K562 (cell line): ENCODE measurements around the gene C11orf52. TPM values are rescaled to one million over a fixed set of nuclear protein-coding genes. Genes with fewer than 3 reads are reported as not detected.

Experiments used
- ATAC-seq: fragments of 200-7000 bp; cut with Tn5 transposase; 3 replicates; pipeline ENCODE4 v1.9.1; 2020; ENCODE audit warnings: moderate library complexity
- BruUV-seq: library from RNA; stranded (reverse); fragments of 400-500 nt; replicated peaks from 2 replicates; lab custom pipeline; 2021; lab: Mats Ljungman, UMichigan
- CTCF ChIA-PET: fragments of 300-600 bp; formaldehyde crosslinking; extraction: SDS; loops from one replicate; lab custom pipeline; 2021; ENCODE audit warnings: low intra/inter-chr PET ratio; lab: Yijun Ruan, JAX
- POLR2A ChIA-PET: fragments of 300-600, 350-650 bp; sonication (Branson Sonifier 250); formaldehyde crosslinking; extraction: SDS; loops from one replicate; lab custom pipeline; 2021; ENCODE audit warnings: antibody characterized with exemption, inconsistent platforms; lab: Yijun Ruan, JAX
- DNase-seq, 4 experiments: peaks; one replicate each; pipeline versions ENCODE4 v3.0.0 to v3.0.0-alpha.2; 2011 to 2018; ENCODE audit warnings: low spot score in 3 of 4, mixed read lengths in 3 of 4; ENCODE audit errors: extremely low read depth in 1 of 4
- FAIRE-seq: peaks from 2 replicates; lab custom pipeline; 2011; peaks lifted over from hg19 to GRCh38; lab: Jason Lieb, UNC
- H2AFZ ChIP-seq: 2 replicates; pipeline ENCODE4 v1.6.0; 2011; ENCODE audit warnings: low read depth, low read length, control low read depth, inconsistent platforms
- H3K27ac ChIP-seq: fragments of 200-600 bp; 3 replicates; pipeline ENCODE4 v1.8.0; 2011; ENCODE audit warnings: low read depth, mild to moderate bottlenecking, control low read depth, inconsistent platforms, low read length, moderate library complexity, mixed read lengths; ENCODE audit errors: extremely low read depth
- H3K27me3 ChIP-seq, 2 experiments: fragments of 300-600 bp in 1 of 2; 2 replicates in 1 of 2; 3 replicates in 1 of 2; pipeline versions ENCODE4 v1.6.0 to v1.8.0; 2011; ENCODE audit warnings: inconsistent platforms in 2 of 2, low read length in 2 of 2, mild to moderate bottlenecking in 1 of 2, mixed read lengths in 1 of 2, moderate library complexity in 1 of 2; ENCODE audit not compliant: control insufficient read depth in 2 of 2, insufficient read depth in 2 of 2
- H3K36me3 ChIP-seq: fragments of 300-600 bp; 3 replicates; pipeline ENCODE4 v1.8.0; 2011; ENCODE audit warnings: mild to moderate bottlenecking, low read length, inconsistent platforms; ENCODE audit not compliant: control insufficient read depth, insufficient read depth
- H3K4me1 ChIP-seq, 2 experiments: fragments of 200-600 bp in 1 of 2; replicated peaks in 1 of 2; 2 replicates in 1 of 2; 3 replicates in 1 of 2; pipeline versions ENCODE4 v1.5.1 to v1.8.0; 2011; ENCODE audit warnings: inconsistent platforms in 2 of 2, low read length in 2 of 2, mild to moderate bottlenecking in 1 of 2, mixed read lengths in 1 of 2, moderate library complexity in 1 of 2; ENCODE audit not compliant: control insufficient read depth in 2 of 2, insufficient read depth in 2 of 2
- H3K4me2 ChIP-seq: 2 replicates; pipeline ENCODE4 v1.6.1; 2011; ENCODE audit warnings: low read length, control low read depth, inconsistent platforms, mixed read lengths; ENCODE audit not compliant: insufficient read depth
- H3K4me3 ChIP-seq: fragments of 200-600 bp; sonication (generic), shearing (Covaris generic); 2 replicates; pipeline ENCODE4 v1.5.1; 2016; ENCODE audit warnings: control low read depth, inconsistent platforms
- H3K79me2 ChIP-seq: fragments of 200-600 bp; 3 replicates; pipeline ENCODE4 v1.8.0; 2011; ENCODE audit warnings: low read length, inconsistent platforms; ENCODE audit not compliant: control insufficient read depth, insufficient read depth
- H3K9ac ChIP-seq, 2 experiments: 2 replicates each; pipeline versions ENCODE4 v1.6.0 to v1.6.1; 2011; ENCODE audit warnings: low read depth in 2 of 2, low read length in 2 of 2, control low read depth in 1 of 2, inconsistent platforms in 1 of 2, mild to moderate bottlenecking in 1 of 2, mixed read lengths in 1 of 2; ENCODE audit not compliant: insufficient read depth in 1 of 2
- H3K9me1 ChIP-seq: one replicate; pipeline ENCODE4 v1.6.0; 2011; ENCODE audit warnings: inconsistent platforms, mild to moderate bottlenecking, low read length, moderate library complexity; ENCODE audit not compliant: control insufficient read depth, insufficient read depth
- H3K9me3 ChIP-seq: replicated peaks from 2 replicates; pipeline ENCODE4 v1.5.1; 2011; ENCODE audit warnings: low read depth, low read length, inconsistent platforms; ENCODE audit not compliant: control insufficient read depth, insufficient read depth
- H4K20me1 ChIP-seq: replicated peaks from 2 replicates; pipeline ENCODE4 v1.6.1; 2011; ENCODE audit warnings: low read length, inconsistent platforms, mixed read lengths; ENCODE audit not compliant: control insufficient read depth, insufficient read depth
- CTBP1 ChIP-seq: fragments of 450-650 bp; IDR thresholded peaks from 2 replicates; pipeline ENCODE4 v1.6.1; 2016; ENCODE audit warnings: borderline replicate concordance
- LCOR ChIP-seq: sonication (generic); formaldehyde crosslinking; IDR thresholded peaks from 2 replicates; pipeline ENCODE4 v1.8.0; 2022; ENCODE audit warnings: mild to moderate bottlenecking, missing genetic modification reagents
- MCM5 ChIP-seq: fragments of 450-650 bp; IDR thresholded peaks from 2 replicates; pipeline ENCODE4 v1.6.1; 2016; ENCODE audit warnings: low read depth
- MCM7 ChIP-seq, 2 experiments: fragments of 450-650 bp; IDR thresholded peaks; 2 replicates each; pipeline ENCODE4 v1.6.1; 2016 to 2018
- SETDB1 ChIP-seq: IDR thresholded peaks from one replicate; pipeline ENCODE4 v1.6.1; 2012; ENCODE audit warnings: low read length, control low read depth, inconsistent platforms
- SIN3A ChIP-seq, 2 experiments: fragments of 150-350 bp in 1 of 2; IDR thresholded peaks; 2 replicates each; pipeline ENCODE4 v1.6.1; 2011 to 2016; ENCODE audit warnings: borderline replicate concordance in 2 of 2, low read depth in 2 of 2, low read length in 2 of 2, mild to moderate bottlenecking in 2 of 2, moderate library complexity in 2 of 2; ENCODE audit not compliant: control insufficient read depth in 1 of 2
- ZNF384 ChIP-seq: IDR thresholded peaks from 2 replicates; pipeline ENCODE4 v1.6.1; 2012; ENCODE audit warnings: low read depth, low read length, improper control_type of control experiment
- ZNF707 ChIP-seq: fragments of 250-450 bp; sonication (Bioruptor Pico); conservative IDR thresholded peaks from 2 replicates; pipeline ENCODE4 v1.8.0; 2022; ENCODE audit warnings: inconsistent platforms, mild to moderate bottlenecking, moderate library complexity
- ZZZ3 ChIP-seq: fragments of 450-650 bp; IDR thresholded peaks from 2 replicates; pipeline ENCODE4 v1.6.1; 2016; ENCODE audit warnings: antibody characterized with exemption, mild to moderate bottlenecking, moderate library complexity
- WGBS: fragments of 100-300 bp; shearing (Covaris generic); methylation state at CpG from one replicate; pipeline ENCODE4 v1.1.6; 2016; ENCODE audit warnings: low coverage, mixed read lengths; ENCODE audit not compliant: insufficient coverage; ENCODE audit errors: missing lambda C conversion rate; 5-methylcytosine and 5-hydroxymethylcytosine counted together
- in situ Hi-C: fragments of 300-500 bp; cut with MboI; formaldehyde crosslinking; loops from 4 replicates; pipeline ENCODE4 v1.15.0; 2018; ENCODE audit warnings: inconsistent platforms, mixed read lengths
- intact Hi-C: fragments of 100-400 bp; cut with micrococcal nuclease; formaldehyde crosslinking; loops from 2 replicates; pipeline ENCODE4 v1.14.2; 2022
- polyA plus RNA-seq, 8 experiments: library from polyadenylated mRNA; depleted of rRNA in 4 of 8; stranded (reverse) in 5 of 8; unstranded in 3 of 8; fragments of >200 nt; fragmentation: Nextera tagmentation in 2 of 8; fragmentation: Illumina TruSeq in 1 of 8; extraction: Ambion mirVana in 2 of 8; extraction: Trizol in 1 of 8; gene quantifications; 2 replicates each; pipeline versions ENCODE4 v1.2.1 to v1.2.3, GENCODE V29; 2011 to 2014; ENCODE audit warnings: inconsistent platforms in 1 of 8, missing spikeins in 1 of 8
- total RNA-seq, 7 experiments: library from RNA; depleted of rRNA in 6 of 7; stranded (reverse); fragments of >200 nt in 6 of 7; fragmentation: Illumina TruSeq in 2 of 7; extraction: Trizol in 2 of 7; gene quantifications; 2 replicates each; pipeline versions ENCODE4 v1.2.1 to v1.2.3, GENCODE V29; 2011 to 2021; ENCODE audit warnings: low replicate concordance in 1 of 7

Gene C11orf52
- total and polyA plus RNA-seq, 9 of the 15 experiments (the other 6 are each of a cell fraction or from before 2014, with no cell fraction given), result 0.29 to 2.9 (median 1.0) TPM

- BruUV-seq, result no TSS peak
- ChIA-PET CTCF (no interaction called here), POLR2A (no interaction called here)
- H3K9ac ChIP-seq, result no peak overlapping the region
- no peaks in the 10 kb centered on the region for H3K79me2 ChIP-seq
- DNase-seq (no peak), ATAC-seq (no peak), FAIRE-seq (no peak)
- 86% methylated on average over 2 of the region's 2 CpGs for WGBS
- no peaks in the 10 kb centered on the region for H3K36me3 ChIP-seq
- intact Hi-C loops (no loop called here), in situ Hi-C loops (no loop called here)
- H3K4me2 ChIP-seq, result no peak overlapping the region
- H3K4me1 ChIP-seq, result peaks cover 18 to 25% of the 10 kb centered on the region in 2 experiments
- no peak for TF ChIP-seq MCM5
- no peak for TF ChIP-seq CTBP1
- no peak for TF ChIP-seq SIN3A (IDR thresholded peaks at IDR 0.05; ENCODE audit: borderline replicate concordance in 2 of 2, control insufficient read depth in 1 of 2, low read depth in 2 of 2, low read length in 2 of 2)
- TF ChIP-seq ZZZ3, result no peak
- TF ChIP-seq SETDB1, result no peak
- TF ChIP-seq ZNF384, result no peak
- no peak for TF ChIP-seq LCOR (CRISPR knock-in tag)
- no peak for TF ChIP-seq ZNF707 (CRISPR knock-in tag)
- no peak for TF ChIP-seq MCM7 (IDR thresholded peaks at IDR 0.05)
- no peaks in the 10 kb centered on the region for H3K9me3 ChIP-seq
- H2AFZ ChIP-seq, result no peak overlapping the region
- no peaks in the 10 kb centered on the region for H3K27me3 ChIP-seq
- no peak overlapping the region for H3K27ac ChIP-seq
- H3K4me3 ChIP-seq, result no peak overlapping the region
- H4K20me1 ChIP-seq, result no peaks in the 10 kb centered on the region
- no peaks in the 10 kb centered on the region for H3K9me1 ChIP-seq
Measured at GRCh38 chr11:111920908-111921307, 2.2 kb downstream of the C11orf52 start.
